H4 (cell line): ENCODE measurements around the gene C9orf85. TPM values are rescaled to one million over a fixed set of nuclear protein-coding genes. Genes with fewer than 3 reads are reported as not detected.

Source experiments
- DNase-seq: peaks from one replicate; pipeline ENCODE4 v3.0.0-alpha.2; 2015; ENCODE audit warnings: low spot score
- total RNA-seq: library from RNA; depleted of rRNA; stranded (reverse); fragments of >200 nt; shearing (Covaris generic); gene quantifications from 2 replicates; pipeline ENCODE4 v1.2.3, GENCODE V29; 2014

The C9orf85 gene
- total RNA-seq, 1 experiment from 2014 or later, result 16.6 TPM

- DNase-seq, result no peak
These were observed 7.4 kb upstream of the C9orf85 start for GRCh38 chr9:71904076-71904475.

GRCh38 chr9:71908825-71909224, 2.6 kb upstream of the C9orf85 start:
- DNase-seq, result no peak

- DNase-seq, result peak; percentile 13
These were observed 1.4 kb upstream of the C9orf85 start for GRCh38 chr9:71909887-71910649.

- DNase-seq, result no peak
These were observed 784 bp upstream of the C9orf85 start for GRCh38 chr9:71910650-71911060.

GRCh38 chr9:71911908-71912335, 483 bp downstream of the C9orf85 start:
- DNase-seq, result no peak

GRCh38 chr9:71915495-71915894, 4.1 kb downstream of the C9orf85 start:
- no peak for DNase-seq

GRCh38 chr9:71916834-71917534, 5.5 kb downstream of the C9orf85 start:
- no peak for DNase-seq

GRCh38 chr9:71918419-71918818, 7.0 kb downstream of the C9orf85 start:
- DNase-seq, result no peak

- DNase-seq, result no peak
These were observed 9.2 kb downstream of the C9orf85 start for GRCh38 chr9:71920456-71921189.

- no peak for DNase-seq
These were observed 9.9 kb downstream of the C9orf85 start for GRCh38 chr9:71921190-71921814.

- no peak for DNase-seq
These were observed 13.1 kb downstream of the C9orf85 start for GRCh38 chr9:71924576-71924975.

- no peak for DNase-seq
These were observed 14.4 kb downstream of the C9orf85 start for GRCh38 chr9:71925834-71926233.

GRCh38 chr9:71928376-71928775, 16.9 kb downstream of the C9orf85 start:
- DNase-seq, result no peak

GRCh38 chr9:71928806-71929205, 17.4 kb downstream of the C9orf85 start:
- DNase-seq, result no peak

GRCh38 chr9:71929223-71929622, 17.8 kb downstream of the C9orf85 start:
- DNase-seq, result no peak

- peak; percentile 36 for DNase-seq
These were observed 18.5 kb downstream of the C9orf85 start for GRCh38 chr9:71929791-71930440.

- DNase-seq, result no peak
These were observed 19.7 kb downstream of the C9orf85 start for GRCh38 chr9:71931166-71931565.

- no peak for DNase-seq
These were observed 24.6 kb downstream of the C9orf85 start for GRCh38 chr9:71936066-71936465.

- no peak for DNase-seq
These were observed 25.7 kb downstream of the C9orf85 start for GRCh38 chr9:71937070-71937625.

GRCh38 chr9:71937898-71938297, 26.5 kb downstream of the C9orf85 start:
- no peak for DNase-seq

- DNase-seq, result no peak
These were observed 29.7 kb downstream of the C9orf85 start for GRCh38 chr9:71941060-71941568.
